ENCODE data around the gene ZNF202. TPM values are rescaled to one million over a fixed set of nuclear protein-coding genes. Genes with fewer than 3 reads are reported as not detected.
A peak's percentile ranks its signal among the peaks of the same experiment; 100 is the strongest.

Gene ZNF202
- total RNA-seq, 1 donor, result 6.5 TPM

DNA sequence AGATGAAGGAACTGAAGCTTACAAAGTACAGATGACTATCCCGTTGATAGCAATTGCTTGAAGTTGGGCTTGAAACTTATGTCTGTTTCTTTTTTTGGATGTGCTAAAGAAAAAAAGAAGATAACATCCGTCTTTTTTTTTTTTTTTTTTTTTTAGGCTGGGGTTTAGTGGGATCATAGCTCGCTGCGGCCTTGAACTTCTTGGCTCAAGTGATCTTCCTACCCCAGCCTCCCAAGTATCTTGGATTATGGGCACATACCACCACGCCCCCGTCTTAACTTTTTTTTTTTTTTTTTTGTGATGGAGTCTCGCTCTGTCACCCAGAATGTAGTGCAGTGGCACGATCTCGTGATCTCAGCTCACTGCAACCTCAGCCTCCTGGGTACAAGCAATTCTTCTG, 46.2 kb downstream of the ZNF202 start:
- Histone ChIP-seq H3K27ac (ENCODE audit: low read depth, low read length) (no peak overlapping the region), H3K4me3 (ENCODE audit: insufficient read depth, low read length) (no peak overlapping the region), H3K79me2 (ENCODE audit: insufficient read depth, low read length) (no peaks in the 10 kb centered on the region), H3K36me3 (ENCODE audit: insufficient read depth, low read length) (no peaks in the 10 kb centered on the region), H3K9me3 (ENCODE audit: low read depth, low read length) (no peaks in the 10 kb centered on the region), H3K4me1 (ENCODE audit: insufficient read depth, low read length) (no peaks in the 10 kb centered on the region), H4K20me1 (ENCODE audit: insufficient read depth, low read length) (no peaks in the 10 kb centered on the region), H3K4me2 (ENCODE audit: insufficient read depth, low read length) (no peak overlapping the region), H2AFZ (ENCODE audit: low read length) (no peak overlapping the region), H3K27me3 (ENCODE audit: insufficient read depth, low read length) (peaks cover 22% of the 10 kb centered on the region)
- no peak for DNase-seq (ENCODE audit: insufficient read length, low spot score, missing footprints)
- TF ChIP-seq, protein P1, sequence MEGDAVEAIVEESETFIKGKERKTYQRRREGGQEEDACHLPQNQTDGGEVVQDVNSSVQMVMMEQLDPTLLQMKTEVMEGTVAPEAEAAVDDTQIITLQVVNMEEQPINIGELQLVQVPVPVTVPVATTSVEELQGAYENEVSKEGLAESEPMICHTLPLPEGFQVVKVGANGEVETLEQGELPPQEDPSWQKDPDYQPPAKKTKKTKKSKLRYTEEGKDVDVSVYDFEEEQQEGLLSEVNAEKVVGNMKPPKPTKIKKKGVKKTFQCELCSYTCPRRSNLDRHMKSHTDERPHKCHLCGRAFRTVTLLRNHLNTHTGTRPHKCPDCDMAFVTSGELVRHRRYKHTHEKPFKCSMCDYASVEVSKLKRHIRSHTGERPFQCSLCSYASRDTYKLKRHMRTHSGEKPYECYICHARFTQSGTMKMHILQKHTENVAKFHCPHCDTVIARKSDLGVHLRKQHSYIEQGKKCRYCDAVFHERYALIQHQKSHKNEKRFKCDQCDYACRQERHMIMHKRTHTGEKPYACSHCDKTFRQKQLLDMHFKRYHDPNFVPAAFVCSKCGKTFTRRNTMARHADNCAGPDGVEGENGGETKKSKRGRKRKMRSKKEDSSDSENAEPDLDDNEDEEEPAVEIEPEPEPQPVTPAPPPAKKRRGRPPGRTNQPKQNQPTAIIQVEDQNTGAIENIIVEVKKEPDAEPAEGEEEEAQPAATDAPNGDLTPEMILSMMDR (IDR thresholded peaks at IDR 0.05; ENCODE audit: extremely low read depth, low read depth, low read length), result no peak

DNA sequence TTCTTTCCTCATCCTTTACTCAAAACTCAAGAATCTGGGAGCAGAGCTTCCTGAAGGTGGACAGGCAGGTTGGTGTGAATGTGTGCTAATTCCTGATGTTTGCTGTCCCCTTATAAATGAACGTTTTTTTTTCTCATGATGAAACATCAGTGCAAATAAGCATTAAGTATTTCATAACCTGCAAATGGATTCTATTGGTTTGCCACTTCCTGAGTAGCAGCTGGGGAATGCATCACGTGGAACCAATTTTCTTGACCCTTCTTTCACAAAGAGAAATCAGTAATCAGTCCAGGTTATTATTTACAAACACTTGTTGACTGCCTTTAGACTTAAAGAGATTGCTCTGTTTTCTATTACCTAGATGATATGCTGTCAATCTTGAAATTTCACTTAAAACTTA, 46.9 kb downstream of the ZNF202 start:
- Histone ChIP-seq H3K4me1 (ENCODE audit: insufficient read depth, low read length) (no peaks in the 10 kb centered on the region), H3K4me2 (ENCODE audit: insufficient read depth, low read length) (no peak overlapping the region), H2AFZ (ENCODE audit: low read length) (no peak overlapping the region), H4K20me1 (ENCODE audit: insufficient read depth, low read length) (no peaks in the 10 kb centered on the region), H3K9me3 (ENCODE audit: low read depth, low read length) (no peaks in the 10 kb centered on the region), H3K27me3 (ENCODE audit: insufficient read depth, low read length) (peaks cover 22% of the 10 kb centered on the region), H3K79me2 (ENCODE audit: insufficient read depth, low read length) (no peaks in the 10 kb centered on the region), H3K4me3 (ENCODE audit: insufficient read depth, low read length) (no peak overlapping the region), H3K36me3 (ENCODE audit: insufficient read depth, low read length) (no peaks in the 10 kb centered on the region), H3K27ac (ENCODE audit: low read depth, low read length) (no peak overlapping the region)
- DNase-seq (ENCODE audit: insufficient read length, low spot score, missing footprints), result no peak
- TF ChIP-seq, protein P1 (IDR thresholded peaks at IDR 0.05; ENCODE audit: extremely low read depth, low read depth, low read length), result no peak

DNA sequence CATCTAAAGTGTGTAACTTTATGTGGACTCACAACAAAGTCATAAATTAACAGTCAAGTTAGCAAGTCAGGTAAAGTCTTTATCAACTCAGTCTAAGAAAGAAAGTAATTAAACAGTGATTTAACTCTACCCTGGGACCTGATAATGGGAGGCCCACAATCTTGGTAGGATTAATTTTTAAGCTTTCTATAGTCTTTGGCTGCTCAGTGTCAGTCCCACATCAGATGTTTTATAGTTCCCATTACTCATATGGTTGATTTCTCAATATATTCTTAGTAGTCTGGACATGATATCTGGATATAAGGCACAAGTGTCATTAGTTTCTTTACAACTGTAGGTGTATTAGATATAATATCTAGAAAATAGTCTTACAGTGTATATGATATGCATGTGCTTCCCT, 48.5 kb downstream of the ZNF202 start:
- Histone ChIP-seq H3K4me3 (ENCODE audit: insufficient read depth, low read length) (no peak overlapping the region), H3K9me3 (ENCODE audit: low read depth, low read length) (no peaks in the 10 kb centered on the region), H3K27ac (ENCODE audit: low read depth, low read length) (no peak overlapping the region), H4K20me1 (ENCODE audit: insufficient read depth, low read length) (no peaks in the 10 kb centered on the region), H3K4me2 (ENCODE audit: insufficient read depth, low read length) (no peak overlapping the region), H2AFZ (ENCODE audit: low read length) (no peak overlapping the region), H3K79me2 (ENCODE audit: insufficient read depth, low read length) (no peaks in the 10 kb centered on the region), H3K36me3 (ENCODE audit: insufficient read depth, low read length) (no peaks in the 10 kb centered on the region), H3K27me3 (ENCODE audit: insufficient read depth, low read length) (peaks cover 28% of the 10 kb centered on the region), H3K4me1 (ENCODE audit: insufficient read depth, low read length) (no peaks in the 10 kb centered on the region)
- TF ChIP-seq, protein P1 (IDR thresholded peaks at IDR 0.05; ENCODE audit: extremely low read depth, low read depth, low read length), result no peak
- no peak for DNase-seq (ENCODE audit: insufficient read length, low spot score, missing footprints)

DNA sequence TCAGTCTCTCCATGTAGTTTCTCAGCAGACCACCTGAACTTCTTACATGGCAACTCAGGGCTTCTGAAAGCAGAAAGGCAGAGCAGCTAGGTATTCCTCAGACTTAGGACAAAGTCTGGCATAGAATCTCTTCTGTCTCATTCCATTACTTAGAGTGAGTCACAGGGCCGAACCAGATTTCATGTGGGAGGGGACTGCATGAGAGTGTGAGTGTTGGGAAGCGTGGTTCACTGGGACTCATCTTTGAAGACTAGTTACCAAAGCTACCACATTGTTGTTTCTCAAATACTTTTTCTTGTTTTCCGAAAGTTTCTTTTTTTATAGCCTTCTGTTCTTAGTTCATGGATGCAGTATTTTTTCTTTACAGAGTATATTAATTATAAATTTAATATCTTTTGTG, 51.0 kb downstream of the ZNF202 start:
- H3K36me3 ChIP-seq (ENCODE audit: insufficient read depth, low read length), result no peaks in the 10 kb centered on the region
- H3K4me2 ChIP-seq (ENCODE audit: insufficient read depth, low read length), result no peak overlapping the region
- H3K9me3 ChIP-seq (ENCODE audit: low read depth, low read length), result no peaks in the 10 kb centered on the region
- H3K79me2 ChIP-seq (ENCODE audit: insufficient read depth, low read length), result no peaks in the 10 kb centered on the region
- H3K27ac ChIP-seq (ENCODE audit: low read depth, low read length), result no peak overlapping the region
- H3K4me1 ChIP-seq (ENCODE audit: insufficient read depth, low read length), result no peaks in the 10 kb centered on the region
- H3K27me3 ChIP-seq (ENCODE audit: insufficient read depth, low read length), result peaks cover 37% of the 10 kb centered on the region
- H2AFZ ChIP-seq (ENCODE audit: low read length), result no peak overlapping the region
- H4K20me1 ChIP-seq (ENCODE audit: insufficient read depth, low read length), result no peaks in the 10 kb centered on the region
- no peak overlapping the region for H3K4me3 ChIP-seq (ENCODE audit: insufficient read depth, low read length)
- TF ChIP-seq, protein P1 (IDR thresholded peaks at IDR 0.05; ENCODE audit: extremely low read depth, low read depth, low read length), result no peak
- peak; percentile 60 for DNase-seq (ENCODE audit: insufficient read length, low spot score, missing footprints)
